ENCODE data around the gene RP2. TPM values are rescaled to one million over a fixed set of nuclear protein-coding genes. Genes with fewer than 3 reads are reported as not detected.

Gene RP2
- polyA plus RNA-seq, 1 donor (not counting 4 experiments of a cell fraction or from before 2014, with no cell fraction given): 20.9 TPM

GRCh38 chrX:46856483-46856882, 19.6 kb downstream of the RP2 start:
- dilution Hi-C loops (cut with MboI; ENCODE audit: extremely low pct_ligation_motif_present, low sequenced_read_pairs): no loop called here
- no peak overlapping the region for H3K9ac ChIP-seq (ENCODE audit: control insufficient read depth, extremely low read depth, insufficient read depth, low read length)
- TF ChIP-seq EZH2 (IDR thresholded peaks at IDR 0.05; ENCODE audit: low read length): no peak
- TF ChIP-seq, protein P1, sequence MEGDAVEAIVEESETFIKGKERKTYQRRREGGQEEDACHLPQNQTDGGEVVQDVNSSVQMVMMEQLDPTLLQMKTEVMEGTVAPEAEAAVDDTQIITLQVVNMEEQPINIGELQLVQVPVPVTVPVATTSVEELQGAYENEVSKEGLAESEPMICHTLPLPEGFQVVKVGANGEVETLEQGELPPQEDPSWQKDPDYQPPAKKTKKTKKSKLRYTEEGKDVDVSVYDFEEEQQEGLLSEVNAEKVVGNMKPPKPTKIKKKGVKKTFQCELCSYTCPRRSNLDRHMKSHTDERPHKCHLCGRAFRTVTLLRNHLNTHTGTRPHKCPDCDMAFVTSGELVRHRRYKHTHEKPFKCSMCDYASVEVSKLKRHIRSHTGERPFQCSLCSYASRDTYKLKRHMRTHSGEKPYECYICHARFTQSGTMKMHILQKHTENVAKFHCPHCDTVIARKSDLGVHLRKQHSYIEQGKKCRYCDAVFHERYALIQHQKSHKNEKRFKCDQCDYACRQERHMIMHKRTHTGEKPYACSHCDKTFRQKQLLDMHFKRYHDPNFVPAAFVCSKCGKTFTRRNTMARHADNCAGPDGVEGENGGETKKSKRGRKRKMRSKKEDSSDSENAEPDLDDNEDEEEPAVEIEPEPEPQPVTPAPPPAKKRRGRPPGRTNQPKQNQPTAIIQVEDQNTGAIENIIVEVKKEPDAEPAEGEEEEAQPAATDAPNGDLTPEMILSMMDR (optimal IDR thresholded peaks at IDR 0.05 in 1 of 3, IDR thresholded peaks at IDR 0.05 in 1 of 3, conservative IDR thresholded peaks at IDR 0.05 in 1 of 3; ENCODE audit: extremely low read depth in 1 of 3, insufficient read depth in 2 of 3, low read length in 3 of 3): no peak
- H3K36me3 ChIP-seq (ENCODE audit: control insufficient read depth in 2 of 2, extremely low read depth in 1 of 2, insufficient read depth in 2 of 2, low read length in 2 of 2): no peaks in the 10 kb centered on the region
- H3K79me2 ChIP-seq (ENCODE audit: control insufficient read depth, insufficient read depth, low read length): peaks cover 2% of the 10 kb centered on the region
- no peak overlapping the region for H2AFZ ChIP-seq (ENCODE audit: control insufficient read depth, low read length)
- H3K27ac ChIP-seq (ENCODE audit: control insufficient read depth, insufficient read depth, low read length): no peak overlapping the region
- H3K4me1 ChIP-seq (ENCODE audit: control insufficient read depth, extremely low read depth, insufficient read depth, low read length): no peaks in the 10 kb centered on the region
- H3K4me2 ChIP-seq (ENCODE audit: control insufficient read depth, extremely low read depth, insufficient read depth, low read depth, low read length): no peak overlapping the region
- H3K9me3 ChIP-seq (ENCODE audit: control insufficient read depth, low read depth, low read length): no peaks in the 10 kb centered on the region
- no peaks in the 10 kb centered on the region for H3K9me1 ChIP-seq (ENCODE audit: control insufficient read depth, extremely low read depth, insufficient read depth, low read length)
- DNase-seq (ENCODE audit: low read depth, low spot score): no peak
- H4K20me1 ChIP-seq (ENCODE audit: control insufficient read depth, extremely low read depth, insufficient read depth, low read length): no peaks in the 10 kb centered on the region
- no peak for FAIRE-seq
- no peak overlapping the region for H3K4me3 ChIP-seq (ENCODE audit: control insufficient read depth in 2 of 3, extremely low read depth in 1 of 3, insufficient read depth in 2 of 3, low read depth in 1 of 3, low read length in 3 of 3)
- H3K27me3 ChIP-seq (ENCODE audit: control insufficient read depth, extremely low read depth, insufficient read depth, low read length): no peaks in the 10 kb centered on the region

- dilution Hi-C loops (cut with MboI; ENCODE audit: extremely low pct_ligation_motif_present, low sequenced_read_pairs): no loop called here
- TF ChIP-seq, protein P1 (optimal IDR thresholded peaks at IDR 0.05 in 1 of 3, IDR thresholded peaks at IDR 0.05 in 1 of 3, conservative IDR thresholded peaks at IDR 0.05 in 1 of 3; ENCODE audit: extremely low read depth in 1 of 3, insufficient read depth in 2 of 3, low read length in 3 of 3): no peak
- no peak for TF ChIP-seq EZH2 (IDR thresholded peaks at IDR 0.05; ENCODE audit: low read length)
Measured at GRCh38 chrX:46860557-46860956, 23.7 kb downstream of the RP2 start.

More at GRCh38 chrX:46860557-46860956, 23.7 kb downstream of the RP2 start:
- DNase-seq (ENCODE audit: low read depth, low spot score): no peak
- Histone ChIP-seq H4K20me1 (ENCODE audit: control insufficient read depth, extremely low read depth, insufficient read depth, low read length) (no peaks in the 10 kb centered on the region), H3K9ac (ENCODE audit: control insufficient read depth, extremely low read depth, insufficient read depth, low read length) (no peak overlapping the region), H3K9me3 (ENCODE audit: control insufficient read depth, low read depth, low read length) (no peaks in the 10 kb centered on the region), H3K27ac (ENCODE audit: control insufficient read depth, insufficient read depth, low read length) (no peak overlapping the region), H3K27me3 (ENCODE audit: control insufficient read depth, extremely low read depth, insufficient read depth, low read length) (no peaks in the 10 kb centered on the region), H2AFZ (ENCODE audit: control insufficient read depth, low read length) (no peak overlapping the region), H3K4me1 (ENCODE audit: control insufficient read depth, extremely low read depth, insufficient read depth, low read length) (no peaks in the 10 kb centered on the region), H3K36me3 (ENCODE audit: control insufficient read depth in 2 of 2, extremely low read depth in 1 of 2, insufficient read depth in 2 of 2, low read length in 2 of 2) (no peaks in the 10 kb centered on the region), H3K4me3 (ENCODE audit: control insufficient read depth in 2 of 3, extremely low read depth in 1 of 3, insufficient read depth in 2 of 3, low read depth in 1 of 3, low read length in 3 of 3) (no peak overlapping the region), H3K4me2 (ENCODE audit: control insufficient read depth, extremely low read depth, insufficient read depth, low read depth, low read length) (no peak overlapping the region), H3K79me2 (ENCODE audit: control insufficient read depth, insufficient read depth, low read length) (peaks cover 2% of the 10 kb centered on the region), H3K9me1 (ENCODE audit: control insufficient read depth, extremely low read depth, insufficient read depth, low read length) (no peaks in the 10 kb centered on the region)
- FAIRE-seq: no peak

Measured in keratinocyte (primary cell).